RWPE2 (cell line): ENCODE data around the gene INPP5F.

Experiments
- ATAC-seq: fragments of 200-7000 bp; cut with Tn5 transposase; 3 replicates; pipeline ENCODE4 v1.9.1; 2021; ENCODE audit warnings: low read depth
- DNase-seq: peaks from one replicate; pipeline ENCODE4 v3.0.0-alpha.2; 2020; ENCODE audit warnings: low spot score
- H3K27ac ChIP-seq: fragments of 450-650 bp; 2 replicates; pipeline ENCODE4 v1.5.1; 2017; ENCODE audit warnings: mild to moderate bottlenecking; ENCODE audit not compliant: poor library complexity, severe bottlenecking
- H3K27me3 ChIP-seq: fragments of 250-450 bp; sonication (Bioruptor Pico); 2 replicates; pipeline ENCODE4 v1.5.1; 2021; ENCODE audit warnings: mild to moderate bottlenecking, moderate library complexity; ENCODE audit not compliant: insufficient read depth, poor library complexity, severe bottlenecking
- H3K36me3 ChIP-seq: fragments of 250-450 bp; sonication (Bioruptor Pico); 2 replicates; pipeline ENCODE4 v1.5.1; 2020; ENCODE audit warnings: low read depth, mild to moderate bottlenecking, moderate library complexity
- H3K4me1 ChIP-seq: fragments of 250-450 bp; sonication (Bioruptor Pico); 2 replicates; pipeline ENCODE4 v1.5.1; 2021; ENCODE audit warnings: mild to moderate bottlenecking, moderate library complexity; ENCODE audit not compliant: insufficient read depth, poor library complexity, severe bottlenecking
- H3K4me3 ChIP-seq: fragments of 250-450 bp; sonication (Bioruptor Pico); 2 replicates; pipeline ENCODE4 v1.5.1; 2021; ENCODE audit warnings: mild to moderate bottlenecking, moderate library complexity; ENCODE audit not compliant: severe bottlenecking
- H3K9me3 ChIP-seq: fragments of 250-450 bp; sonication (Bioruptor Pico); 2 replicates; pipeline ENCODE4 v1.5.1; 2021; ENCODE audit warnings: mild to moderate bottlenecking, moderate library complexity; ENCODE audit not compliant: severe bottlenecking
- TF ChIP-seq, protein P1 (sequence below): fragments of 450-650 bp; IDR thresholded peaks from one replicate; pipeline ENCODE4 v1.5.1; 2017; ENCODE audit warnings: mild to moderate bottlenecking, moderate library complexity; ENCODE audit not compliant: poor library complexity, severe bottlenecking

The INPP5F gene

DNA sequence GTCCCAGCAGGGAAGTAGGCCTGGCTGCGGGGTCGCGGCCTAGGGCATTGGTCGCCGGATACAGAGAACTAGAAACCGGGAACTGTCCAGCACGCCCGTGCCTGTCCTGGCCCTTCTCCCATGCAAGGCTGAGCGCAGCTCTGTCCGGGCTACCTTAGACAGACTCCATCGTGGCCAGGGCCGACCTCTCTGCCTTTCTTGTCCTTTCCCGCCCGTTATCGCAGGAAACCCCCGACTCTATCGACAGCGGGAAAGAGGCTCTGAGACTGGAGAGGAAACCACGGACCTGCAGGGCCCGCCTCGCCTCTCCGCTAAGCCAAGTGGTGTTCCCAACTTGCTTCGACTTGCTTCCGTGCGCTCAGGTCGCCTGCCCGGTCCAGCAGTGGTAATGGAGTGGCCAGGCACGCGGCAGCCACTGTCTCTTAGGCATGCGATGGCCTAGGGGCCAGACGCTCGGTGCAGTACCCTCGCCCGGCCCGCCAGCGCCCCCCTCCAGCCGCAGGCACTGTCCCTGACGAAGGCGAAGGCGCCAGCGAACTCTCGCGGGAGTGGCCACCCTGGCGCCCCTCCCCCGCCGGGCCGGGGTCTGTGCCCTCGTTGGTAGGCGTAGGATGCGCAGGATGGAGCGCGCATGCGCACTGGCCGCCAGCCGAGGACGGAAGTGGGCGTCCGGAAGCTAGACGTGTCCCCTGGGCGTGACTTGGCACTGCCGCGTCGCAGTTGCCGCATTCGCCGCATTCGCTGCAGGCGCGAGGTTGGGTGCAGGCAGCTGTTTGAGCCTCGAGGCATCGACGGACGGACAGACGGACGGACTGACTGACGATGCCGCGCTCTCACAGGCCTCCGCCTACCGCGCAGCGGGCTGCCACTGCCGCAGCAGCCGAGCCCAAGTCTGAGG is 92.4 kb downstream of the INPP5F start:
- no peaks in the 10 kb centered on the region for H3K27me3 ChIP-seq
- no peaks in the 10 kb centered on the region for H3K9me3 ChIP-seq
- peak overlapping the region; percentile 31 for H3K4me3 ChIP-seq
- DNase-seq (peak; percentile 76), ATAC-seq (peak; percentile 70)
- peaks cover 5% of the 10 kb centered on the region for H3K4me1 ChIP-seq
- peaks cover 11% of the 10 kb centered on the region for H3K36me3 ChIP-seq
- TF ChIP-seq, protein P1, sequence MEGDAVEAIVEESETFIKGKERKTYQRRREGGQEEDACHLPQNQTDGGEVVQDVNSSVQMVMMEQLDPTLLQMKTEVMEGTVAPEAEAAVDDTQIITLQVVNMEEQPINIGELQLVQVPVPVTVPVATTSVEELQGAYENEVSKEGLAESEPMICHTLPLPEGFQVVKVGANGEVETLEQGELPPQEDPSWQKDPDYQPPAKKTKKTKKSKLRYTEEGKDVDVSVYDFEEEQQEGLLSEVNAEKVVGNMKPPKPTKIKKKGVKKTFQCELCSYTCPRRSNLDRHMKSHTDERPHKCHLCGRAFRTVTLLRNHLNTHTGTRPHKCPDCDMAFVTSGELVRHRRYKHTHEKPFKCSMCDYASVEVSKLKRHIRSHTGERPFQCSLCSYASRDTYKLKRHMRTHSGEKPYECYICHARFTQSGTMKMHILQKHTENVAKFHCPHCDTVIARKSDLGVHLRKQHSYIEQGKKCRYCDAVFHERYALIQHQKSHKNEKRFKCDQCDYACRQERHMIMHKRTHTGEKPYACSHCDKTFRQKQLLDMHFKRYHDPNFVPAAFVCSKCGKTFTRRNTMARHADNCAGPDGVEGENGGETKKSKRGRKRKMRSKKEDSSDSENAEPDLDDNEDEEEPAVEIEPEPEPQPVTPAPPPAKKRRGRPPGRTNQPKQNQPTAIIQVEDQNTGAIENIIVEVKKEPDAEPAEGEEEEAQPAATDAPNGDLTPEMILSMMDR: peak; percentile 14
- no peak overlapping the region for H3K27ac ChIP-seq

DNA sequence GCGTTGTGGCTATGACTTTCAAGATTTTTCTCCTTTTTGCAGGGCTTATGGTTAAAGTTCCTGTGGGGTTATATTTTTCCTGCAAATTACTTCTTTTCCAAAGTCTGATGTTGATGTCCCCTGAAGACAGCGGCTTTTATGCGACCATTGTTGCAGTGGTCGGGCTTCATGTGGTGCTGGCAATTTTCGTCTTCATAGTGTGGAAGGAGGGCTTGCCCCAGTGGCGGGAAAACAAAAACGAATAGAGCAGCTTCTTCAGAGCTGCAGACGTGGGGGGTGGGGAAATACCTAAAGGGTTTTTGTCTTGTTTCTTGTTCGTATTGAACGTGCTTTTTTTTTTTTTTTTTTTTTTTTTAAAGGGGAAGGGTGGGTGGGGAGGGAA is 93.0 kb downstream of the INPP5F start:
- Histone ChIP-seq H3K4me3 (peak overlapping the region; percentile 31), H3K4me1 (peaks cover 5% of the 10 kb centered on the region), H3K9me3 (no peaks in the 10 kb centered on the region), H3K27me3 (no peaks in the 10 kb centered on the region), H3K27ac (no peak overlapping the region), H3K36me3 (peaks cover 17% of the 10 kb centered on the region)
- DNase-seq (no peak), ATAC-seq (peak; percentile 20; the same call in 1 of the 3 replicates)
- TF ChIP-seq, protein P1: no peak

DNA sequence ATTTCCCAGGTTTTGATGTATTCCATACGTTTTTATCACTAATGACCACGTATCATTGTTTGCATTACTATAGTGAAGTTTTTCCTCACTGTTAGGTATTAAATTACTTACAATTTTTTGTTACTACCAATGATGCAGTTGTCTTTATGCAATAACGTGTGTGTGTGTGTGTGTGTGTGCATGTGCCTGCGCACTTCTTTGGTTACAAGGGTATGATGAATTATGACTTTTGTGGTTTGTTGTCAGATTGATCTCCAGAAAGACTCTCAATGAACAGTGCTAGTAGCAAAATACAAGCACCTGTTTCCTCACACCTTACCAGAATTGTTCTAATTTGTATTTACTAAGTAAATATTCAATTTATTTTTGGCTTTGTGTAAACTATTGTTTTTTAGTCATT is 95.3 kb downstream of the INPP5F start:
- Histone ChIP-seq H3K36me3 (peaks cover 35% of the 10 kb centered on the region), H3K27ac (no peak overlapping the region), H3K27me3 (no peaks in the 10 kb centered on the region), H3K4me3 (no peak overlapping the region), H3K4me1 (peaks cover 5% of the 10 kb centered on the region), H3K9me3 (no peaks in the 10 kb centered on the region)
- ATAC-seq (no peak), DNase-seq (no peak)
- TF ChIP-seq, protein P1: no peak

DNA sequence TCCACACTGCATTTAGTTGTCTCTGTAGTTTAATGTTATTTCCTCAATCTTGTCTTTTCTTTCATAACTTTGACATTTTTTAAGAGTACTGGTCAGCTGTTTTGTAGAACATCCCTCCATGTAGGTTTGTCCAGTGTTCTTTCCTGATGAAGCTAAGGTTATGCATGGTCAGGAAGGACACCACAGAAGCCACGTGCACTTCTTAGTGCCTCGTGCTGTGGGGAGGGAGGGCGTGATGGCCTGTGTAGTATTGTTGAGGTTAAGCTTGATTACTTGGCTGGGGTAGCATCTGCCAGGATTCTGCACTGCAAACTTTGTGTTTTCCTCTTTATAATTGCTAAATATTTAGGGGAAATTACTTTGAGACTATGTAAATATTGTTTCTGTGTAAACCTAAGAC is 98.4 kb downstream of the INPP5F start:
- Histone ChIP-seq H3K9me3 (no peaks in the 10 kb centered on the region), H3K4me3 (no peak overlapping the region), H3K4me1 (peaks cover 5% of the 10 kb centered on the region), H3K27ac (no peak overlapping the region), H3K27me3 (no peaks in the 10 kb centered on the region), H3K36me3 (peaks cover 57% of the 10 kb centered on the region)
- ATAC-seq: no peak
- TF ChIP-seq, protein P1: no peak
- DNase-seq: no peak

DNA sequence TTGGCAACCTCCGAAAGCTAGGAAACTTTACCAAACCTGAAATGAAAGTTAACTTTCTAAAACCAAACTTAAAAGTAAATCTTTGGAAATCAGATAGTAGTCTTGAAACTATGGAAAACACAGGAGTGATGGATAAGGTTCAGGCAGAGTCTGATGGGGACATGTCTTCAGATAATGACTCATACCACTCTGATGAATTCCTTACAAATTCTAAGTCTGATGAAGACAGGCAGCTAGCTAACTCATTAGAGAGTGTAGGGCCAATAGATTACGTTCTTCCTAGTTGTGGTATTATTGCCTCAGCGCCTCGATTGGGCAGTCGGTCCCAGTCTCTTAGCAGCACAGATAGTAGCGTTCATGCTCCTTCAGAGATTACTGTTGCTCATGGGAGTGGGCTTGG is 100.9 kb downstream of the INPP5F start:
- H3K4me1 ChIP-seq: no peaks in the 10 kb centered on the region
- DNase-seq (no peak), ATAC-seq (peak; percentile 62; the same call in 2 of the 3 replicates)
- TF ChIP-seq, protein P1: no peak
- peaks cover 82% of the 10 kb centered on the region for H3K36me3 ChIP-seq
- no peaks in the 10 kb centered on the region for H3K9me3 ChIP-seq
- H3K27ac ChIP-seq: no peak overlapping the region
- H3K4me3 ChIP-seq: no peak overlapping the region
- H3K27me3 ChIP-seq: no peaks in the 10 kb centered on the region
